T-helper 2 cell (primary cell): ENCODE data around the gene SYNJ1.
A peak's percentile ranks its signal among the peaks of the same experiment; 100 is the strongest.
"Not testable (repeated sequence)": the region's sequence is repeated elsewhere in the genome, so short reads cannot be mapped to it uniquely, and the experiment has no call there.

Experiments
- DNase-seq, 5 experiments: peaks; one replicate each; pipeline versions ENCODE4 v3.0.0 to v3.0.0-alpha.2; 2012 to 2022

SYNJ1 gene

GRCh38 chr21:32733990-32734613, 6.3 kb upstream of the SYNJ1 start:
- peak in 1 of 5 experiments; percentile 7 for DNase-seq

- DNase-seq, result no peak
Observed at GRCh38 chr21:32733356-32733755, 5.5 kb upstream of the SYNJ1 start.

DNA sequence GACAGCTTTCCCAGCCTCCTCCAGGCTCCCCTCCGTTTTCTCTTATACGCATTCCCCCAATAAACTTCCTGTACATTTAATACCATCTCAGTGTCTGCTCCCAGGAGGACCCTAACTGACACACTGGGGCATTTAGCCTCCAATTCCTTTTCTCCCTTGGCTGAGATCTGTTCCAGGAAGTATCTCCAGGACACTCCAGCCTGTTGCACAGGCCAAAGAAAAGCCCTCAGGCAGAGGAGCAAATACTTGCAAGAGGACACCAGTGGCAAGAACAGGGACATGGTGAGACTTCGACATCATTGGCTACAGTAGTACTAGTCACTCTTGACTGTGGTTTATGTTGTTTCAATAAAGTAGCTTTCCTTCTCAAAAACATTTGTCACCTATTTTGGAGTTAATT, 4.7 kb upstream of the SYNJ1 start:
- no peak for DNase-seq

DNA sequence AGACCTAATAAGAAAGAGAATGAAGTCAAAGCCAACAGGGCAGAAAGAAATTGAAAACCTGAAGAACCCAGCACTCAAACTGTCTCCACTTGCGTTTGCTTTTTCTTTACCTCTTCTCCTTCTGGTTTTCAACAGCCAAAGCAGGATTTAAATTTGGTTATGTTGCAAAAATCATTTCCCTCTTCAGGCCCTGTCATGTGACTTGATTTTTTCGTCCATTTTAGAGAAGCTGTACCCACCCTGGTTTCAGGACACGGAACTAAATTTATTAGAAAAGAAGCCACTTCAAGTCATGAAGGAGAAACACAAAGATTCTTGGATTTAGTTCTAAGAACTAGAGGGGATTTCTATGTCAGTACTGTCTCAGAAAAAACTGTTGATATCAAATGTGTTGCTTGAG, 1.0 kb upstream of the SYNJ1 start:
- no peak for DNase-seq

DNA sequence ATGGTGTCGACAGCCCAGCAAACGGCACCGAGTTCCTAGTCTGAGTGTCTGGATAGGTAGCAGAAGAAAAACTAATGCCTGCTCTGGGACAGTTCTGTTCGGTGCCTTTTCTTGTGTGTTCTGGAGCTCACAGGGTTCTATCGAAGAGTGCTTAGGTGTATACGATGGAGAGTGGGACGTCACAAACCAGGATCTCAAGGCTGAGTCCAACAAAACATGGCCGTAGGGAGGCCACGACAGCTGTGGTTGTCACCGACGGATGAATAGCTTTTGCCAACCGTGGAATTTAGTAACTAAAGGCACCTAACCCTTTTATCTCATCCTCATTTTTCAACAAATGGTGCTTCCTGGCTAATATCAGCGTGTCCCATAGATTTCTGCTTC, 635 bp upstream of the SYNJ1 start:
- DNase-seq, result no peak

- DNase-seq, result peak in 2 of 5 experiments; percentile 7 to 41
Observed at GRCh38 chr21:32726839-32727686, 750 bp downstream of the SYNJ1 start.

DNA sequence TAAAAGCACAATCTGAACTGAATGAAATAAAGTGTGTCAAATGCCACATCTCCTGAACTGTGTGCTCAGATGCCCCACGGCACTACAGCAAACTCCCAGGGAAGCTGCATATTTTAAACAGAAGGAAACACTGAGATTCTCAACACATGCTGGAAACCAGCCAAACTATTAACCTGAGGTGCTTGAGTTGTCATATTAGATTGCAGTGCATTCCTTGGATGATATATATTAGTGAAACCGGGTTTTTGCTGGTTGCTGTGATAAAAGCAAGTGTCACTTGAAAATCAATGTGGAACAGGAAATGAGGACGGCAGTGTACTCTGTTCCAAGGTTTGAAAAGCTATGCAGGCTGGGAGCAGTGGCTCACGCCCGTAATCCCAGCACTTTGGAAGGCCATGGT, 8.7 kb downstream of the SYNJ1 start:
- no peak for DNase-seq

DNA sequence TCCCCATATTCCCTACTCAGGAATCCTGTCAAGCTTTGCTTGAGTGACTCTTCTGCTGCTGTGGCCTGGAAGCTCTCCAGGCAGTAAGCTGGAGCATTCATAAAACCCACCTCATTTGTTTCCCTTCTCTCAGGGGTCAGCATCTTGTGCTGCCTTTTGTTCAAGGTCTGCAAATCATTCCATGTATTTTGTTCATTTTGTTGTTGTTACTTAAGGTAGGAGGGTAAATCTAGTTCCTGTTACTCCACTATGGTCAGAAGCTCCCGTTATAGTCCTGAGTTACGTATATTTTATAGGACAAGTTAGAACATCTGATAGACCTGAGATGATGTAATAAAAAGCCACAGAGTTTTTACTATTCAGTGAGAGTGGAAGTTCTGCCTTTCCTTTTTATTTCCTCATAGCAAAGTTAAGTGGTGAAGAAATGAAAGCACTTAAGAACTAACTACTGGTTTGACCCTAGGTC, 9.9 kb downstream of the SYNJ1 start:
- DNase-seq, result no peak

- DNase-seq, result no peak
Observed at GRCh38 chr21:32716486-32716885, 11.3 kb downstream of the SYNJ1 start.

GRCh38 chr21:32713726-32714125, 14.1 kb downstream of the SYNJ1 start:
- DNase-seq, result no peak

- DNase-seq, result no peak
Observed at GRCh38 chr21:32712641-32713040, 15.2 kb downstream of the SYNJ1 start.

DNA sequence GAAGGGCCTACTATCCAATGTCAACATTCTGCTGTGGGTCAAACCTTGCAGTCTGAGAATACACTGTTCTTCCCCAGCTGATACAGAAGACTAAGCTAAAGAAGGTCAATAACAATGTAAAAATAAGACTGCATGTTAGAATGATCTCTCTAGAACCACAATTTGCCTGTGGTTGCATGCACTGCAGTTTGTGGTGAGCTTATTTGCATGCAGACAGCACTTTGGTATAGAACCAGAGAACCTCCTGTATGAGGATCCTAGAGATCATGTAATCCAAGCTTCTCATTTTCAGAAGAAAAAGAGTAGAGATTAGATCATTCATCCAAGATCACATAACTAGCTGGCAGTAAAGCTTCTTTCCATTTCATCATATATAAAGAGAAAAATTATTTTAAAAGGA, 15.8 kb downstream of the SYNJ1 start:
- DNase-seq, result peak in 1 of 5 experiments; percentile 79

GRCh38 chr21:32710987-32711386, 16.8 kb downstream of the SYNJ1 start:
- no peak for DNase-seq

DNA sequence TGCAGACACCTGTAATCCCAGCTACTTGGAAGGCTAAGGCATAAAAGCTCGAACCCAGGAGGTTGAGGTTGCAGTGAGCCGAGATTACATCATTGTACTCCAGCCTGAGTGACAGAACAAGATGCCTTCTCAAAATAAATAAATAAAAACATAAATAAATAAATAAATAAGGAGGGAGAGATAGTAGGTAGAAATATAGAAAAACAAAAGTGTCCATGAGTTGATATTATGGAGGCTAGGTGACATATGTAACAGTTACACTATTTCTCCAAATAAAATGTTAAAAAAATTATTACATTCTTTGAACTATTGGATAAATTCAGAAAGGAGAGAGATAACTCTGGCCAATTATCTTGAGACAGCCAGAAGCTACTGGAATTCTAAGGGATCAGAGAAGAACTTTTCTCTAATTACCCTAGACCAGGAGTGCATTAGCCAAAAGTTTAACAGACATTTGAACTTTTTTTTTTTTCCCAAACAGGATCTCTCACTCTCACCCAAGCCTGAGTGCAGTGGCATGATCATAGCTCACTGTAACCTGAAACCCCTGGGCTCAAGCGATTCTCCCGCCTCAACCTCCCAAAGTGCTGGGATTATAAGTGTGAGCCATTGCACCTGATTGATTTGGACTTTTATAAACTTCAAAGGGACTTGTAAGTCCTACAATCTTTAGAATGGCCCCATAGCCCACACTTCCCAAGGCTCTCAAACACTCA, 17.6 kb downstream of the SYNJ1 start:
- DNase-seq, result no peak

DNA sequence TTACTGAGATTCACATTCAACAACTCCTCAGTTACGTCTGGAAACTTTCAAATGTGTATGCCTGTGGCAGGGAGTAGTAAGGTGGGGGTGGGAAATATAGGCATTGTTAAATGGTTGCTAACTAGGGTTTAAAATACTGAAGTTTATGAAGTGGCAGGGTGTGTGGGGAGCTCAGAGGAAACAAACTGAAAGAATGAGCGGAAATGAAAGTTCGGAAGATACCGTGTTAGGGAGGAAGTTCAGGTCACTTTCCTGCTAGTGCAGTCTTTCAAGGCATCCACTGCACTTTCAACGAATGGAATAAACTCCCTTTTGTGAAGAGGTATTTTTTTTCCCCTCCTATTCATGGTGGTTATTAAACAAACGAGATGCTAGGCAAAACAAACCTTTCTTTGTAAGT, 19.7 kb downstream of the SYNJ1 start:
- no peak for DNase-seq

- no peak for DNase-seq
Observed at GRCh38 chr21:32705901-32706300, 21.9 kb downstream of the SYNJ1 start.

GRCh38 chr21:32705139-32705538, 22.7 kb downstream of the SYNJ1 start:
- no peak for DNase-seq

DNA sequence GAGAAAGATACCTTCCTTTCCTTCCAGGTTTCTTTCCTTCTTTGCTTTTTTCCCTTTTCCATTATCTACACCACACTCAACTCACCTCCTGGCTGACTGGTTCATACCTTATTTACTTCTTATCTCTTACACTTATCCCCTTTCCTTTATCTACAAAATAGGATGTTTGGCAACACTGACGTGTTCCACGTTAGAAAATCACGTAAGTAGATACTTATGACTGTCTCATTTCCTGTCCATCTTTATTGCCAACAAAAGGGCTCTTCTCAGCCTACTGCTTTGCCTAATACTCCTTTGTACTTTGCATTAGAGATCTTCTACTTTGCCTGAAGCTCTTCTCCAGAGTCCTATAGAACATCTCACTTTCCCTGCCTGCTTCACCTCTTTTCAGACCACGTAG, 25.1 kb downstream of the SYNJ1 start:
- DNase-seq, result peak in 1 of 5 experiments; percentile 61

DNA sequence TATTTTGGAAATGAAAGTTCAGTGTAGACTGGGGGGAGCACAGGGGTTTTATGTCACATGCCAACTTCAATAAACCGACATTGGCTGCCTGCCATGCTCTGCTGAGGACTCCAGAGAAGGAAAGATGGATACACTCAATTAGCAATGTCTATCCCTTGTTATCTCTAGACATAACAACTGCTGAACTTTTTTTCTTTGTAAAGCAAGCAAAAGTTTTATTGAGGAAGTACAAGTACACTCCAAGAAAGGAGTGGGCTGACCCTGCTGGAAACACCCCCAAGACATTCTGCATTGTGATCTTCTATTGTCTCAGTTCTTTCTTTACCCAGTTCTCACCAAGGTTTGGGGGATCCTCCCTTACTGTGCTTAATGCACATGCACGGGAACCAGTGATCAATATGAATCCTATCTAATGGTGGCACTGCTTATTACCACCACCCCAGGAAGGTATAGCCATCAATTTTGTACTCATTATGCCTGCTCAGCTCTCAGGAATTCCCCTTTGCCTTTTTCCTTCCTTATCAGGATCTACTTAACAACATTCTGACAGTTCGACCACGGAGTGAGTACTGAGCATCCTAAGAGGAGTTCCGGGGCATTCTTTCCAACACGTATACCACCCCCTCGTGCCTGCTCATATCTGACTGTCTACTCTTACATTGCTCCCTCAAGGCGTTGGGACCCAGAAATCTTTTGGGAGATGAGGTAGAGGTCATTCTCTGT, 28.7 kb downstream of the SYNJ1 start:
- DNase-seq, result no peak

DNA sequence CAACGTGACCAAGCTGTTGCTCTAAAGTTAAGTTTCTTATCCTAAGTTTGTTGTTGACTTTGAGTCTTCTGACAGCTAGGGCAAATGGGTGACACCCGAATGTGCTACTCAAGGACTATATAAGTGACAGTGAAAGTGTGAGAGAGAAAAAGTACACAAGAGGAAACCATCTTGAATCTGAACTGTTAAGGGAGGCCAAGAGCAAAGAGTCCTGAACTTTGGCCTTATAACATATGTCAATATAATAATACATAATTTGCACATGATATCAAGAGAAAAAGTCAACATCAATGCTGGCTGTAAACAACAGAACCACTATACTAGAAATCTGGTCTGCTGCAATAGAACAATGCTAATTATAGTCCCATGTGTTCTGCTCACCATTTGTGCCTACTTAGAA, 29.5 kb downstream of the SYNJ1 start:
- no peak for DNase-seq

- DNase-seq, result not testable (repeated sequence)
Observed at GRCh38 chr21:32695482-32695881, 32.3 kb downstream of the SYNJ1 start.

DNA sequence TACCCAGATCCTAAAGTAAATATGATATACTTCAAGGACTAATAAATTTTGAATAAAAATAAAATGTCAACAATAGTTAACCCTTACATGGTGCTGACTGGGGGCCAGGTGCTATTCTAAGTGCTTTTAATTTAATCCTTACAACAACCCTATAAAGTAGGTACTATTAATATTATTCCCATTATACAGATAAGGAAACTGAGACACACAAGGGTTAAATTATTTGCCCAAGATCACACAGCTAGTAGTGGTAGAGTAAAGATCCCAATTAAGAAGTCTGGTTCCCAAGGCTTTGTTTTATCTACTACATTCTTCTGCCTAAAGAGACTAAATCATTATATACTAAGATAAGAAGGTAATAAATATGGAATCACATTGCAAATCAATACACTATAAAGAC, 34.2 kb downstream of the SYNJ1 start:
- DNase-seq, result no peak

- DNase-seq, result no peak
Observed at GRCh38 chr21:32690085-32690484, 37.7 kb downstream of the SYNJ1 start.
